ENCODE measurements around the gene FOXL3. TPM values are rescaled to one million over a fixed set of nuclear protein-coding genes. Genes with fewer than 3 reads are reported as not detected.
"Not testable (repeated sequence)": the region's sequence is repeated elsewhere in the genome, so short reads cannot be mapped to it uniquely, and the experiment has no call there.

FOXL3 gene
- total RNA-seq, 1 donor from 2014 or later: not detected

- no peak for TF ChIP-seq CTCF (IDR thresholded peaks at IDR 0.05; ENCODE audit: borderline replicate concordance)
- H3K36me3 ChIP-seq: peaks cover 61% of the 10 kb centered on the region
- H3K9me3 ChIP-seq (replicated peaks): peaks cover 7% of the 10 kb centered on the region
- intact Hi-C loops (cut with micrococcal nuclease): no loop called here
- H3K4me3 ChIP-seq: no peak overlapping the region
- no peaks in the 10 kb centered on the region for H3K4me1 ChIP-seq
- DNase-seq: peak; percentile 14
- H3K27ac ChIP-seq (replicated peaks): no peak overlapping the region
- no peaks in the 10 kb centered on the region for H3K27me3 ChIP-seq (ENCODE audit: low read depth)
Observed at GRCh38 chr7:259751-260405, 30.1 kb upstream of the FOXL3 start.

- Histone ChIP-seq H3K36me3 (peaks cover 56% of the 10 kb centered on the region), H3K4me3 (no peak overlapping the region), H3K9me3 (replicated peaks) (peaks cover 7% of the 10 kb centered on the region), H3K4me1 (no peaks in the 10 kb centered on the region), H3K27me3 (ENCODE audit: low read depth) (no peaks in the 10 kb centered on the region), H3K27ac (replicated peaks) (no peak overlapping the region)
- DNase-seq: peak; percentile 11
- intact Hi-C loops (cut with micrococcal nuclease): no loop called here
- TF ChIP-seq CTCF (IDR thresholded peaks at IDR 0.05; ENCODE audit: borderline replicate concordance): no peak
Observed at GRCh38 chr7:260441-261281, 29.3 kb upstream of the FOXL3 start.

- no peaks in the 10 kb centered on the region for H3K27me3 ChIP-seq (ENCODE audit: low read depth)
- peak; percentile 17 for DNase-seq
- no peaks in the 10 kb centered on the region for H3K4me1 ChIP-seq
- peaks cover 7% of the 10 kb centered on the region for H3K9me3 ChIP-seq (replicated peaks)
- peaks cover 46% of the 10 kb centered on the region for H3K36me3 ChIP-seq
- no peak overlapping the region for H3K27ac ChIP-seq (replicated peaks)
- no peak overlapping the region for H3K4me3 ChIP-seq
- TF ChIP-seq CTCF (IDR thresholded peaks at IDR 0.05; ENCODE audit: borderline replicate concordance): no peak
- intact Hi-C loops (cut with micrococcal nuclease): no loop called here
Observed at GRCh38 chr7:261341-262250, 28.4 kb upstream of the FOXL3 start.

- H3K36me3 ChIP-seq: peaks cover 40% of the 10 kb centered on the region
- intact Hi-C loops (cut with micrococcal nuclease): no loop called here
- H3K27me3 ChIP-seq (ENCODE audit: low read depth): no peaks in the 10 kb centered on the region
- no peaks in the 10 kb centered on the region for H3K4me1 ChIP-seq
- TF ChIP-seq CTCF (IDR thresholded peaks at IDR 0.05; ENCODE audit: borderline replicate concordance): no peak
- no peak overlapping the region for H3K27ac ChIP-seq (replicated peaks)
- no peak overlapping the region for H3K4me3 ChIP-seq
- H3K9me3 ChIP-seq (replicated peaks): peaks cover 7% of the 10 kb centered on the region
- peak; percentile 4 for DNase-seq
Observed at GRCh38 chr7:262251-262572, 27.8 kb upstream of the FOXL3 start.

GRCh38 chr7:262631-263311, 27.2 kb upstream of the FOXL3 start:
- intact Hi-C loops (cut with micrococcal nuclease); H3K4me3 ChIP-seq; H3K27me3 ChIP-seq (ENCODE audit: low read depth); H3K9me3 ChIP-seq (replicated peaks); H3K27ac ChIP-seq (replicated peaks); H3K4me1 ChIP-seq: not testable (repeated sequence)
- peak; percentile 7 for DNase-seq
- peaks cover 35% of the 10 kb centered on the region for H3K36me3 ChIP-seq

All from left ventricle myocardium inferior (tissue), 1 donor.